Psoas muscle (tissue), 8 donors: Measurements from ENCODE around the gene STX12. TPM values are rescaled to one million over a fixed set of nuclear protein-coding genes. Genes with fewer than 3 reads are reported as not detected.
"Not testable (repeated sequence)": the region's sequence is repeated elsewhere in the genome, so short reads cannot be mapped to it uniquely, and the experiment has no call there.

Source experiments
- ATAC-seq, 4 donors: fragments of 200-7000 bp; cut with Tn5 transposase; one replicate each; pipeline ENCODE4 v1.9.1; 2020; ENCODE audit warnings: moderate library complexity in 3 of 4, mild to moderate bottlenecking in 2 of 4
- DNase-seq, 2 donors: peaks; one replicate each; pipeline ENCODE4 v3.0.0-alpha.2; 2020
- H3K27ac ChIP-seq: fragments of 200-600 bp; one replicate; pipeline ENCODE4 v1.8.0; 2022
- H3K27me3 ChIP-seq, 3 donors: fragments of 200-600 bp in 1 of 3; one replicate each; pipeline versions ENCODE4 v1.6.1 to v1.8.0; 2013 to 2022; ENCODE audit warnings: low read length in 2 of 3, mild to moderate bottlenecking in 2 of 3, moderate library complexity in 1 of 3; ENCODE audit not compliant: insufficient read depth in 3 of 3
- H3K36me3 ChIP-seq, 2 donors: fragments of 200-600 bp in 1 of 2; one replicate each; pipeline versions ENCODE4 v1.6.1 to v1.8.0; 2013 to 2022; ENCODE audit warnings: low read depth in 1 of 2, mild to moderate bottlenecking in 1 of 2, moderate library complexity in 1 of 2; ENCODE audit not compliant: insufficient read depth in 1 of 2
- H3K4me1 ChIP-seq: fragments of 200-600 bp; one replicate; pipeline ENCODE4 v1.8.0; 2022
- H3K4me3 ChIP-seq: fragments of 200-600 bp; one replicate; pipeline ENCODE4 v1.8.0; 2022; ENCODE audit warnings: mild to moderate bottlenecking
- H3K9me3 ChIP-seq: fragments of 200-600 bp; one replicate; pipeline ENCODE4 v1.8.0; 2022
- CTCF ChIP-seq: fragments of 200-600 bp; IDR thresholded peaks from one replicate; pipeline ENCODE4 v1.8.0; 2022; ENCODE audit warnings: antibody characterized with exemption
- WGBS, 3 donors: extraction: QIAGEN DNeasy Blood & Tissue Kit; methylation state at CpG; one replicate each; pipeline versions ENCODE4 v1.1.6 to v1.1.7; 2013; 5-methylcytosine and 5-hydroxymethylcytosine counted together
- intact Hi-C, 2 donors: fragments of 100-400 bp; cut with DNase I; formaldehyde crosslinking; loops; one replicate each; pipeline versions ENCODE4 v1.11.0 to v1.14.2; 2022
- polyA plus RNA-seq, 3 donors: library from polyadenylated mRNA; stranded (reverse); fragments of 200-250 nt; gene quantifications; one replicate each; pipeline ENCODE4 v1.2.3, GENCODE V29; 2013
- total RNA-seq, 4 donors: library from RNA; stranded (reverse); fragmentation: NEBNext Ultra II Directional in 2 of 4; extraction: Animal tissue kit (Norgen Biotek cat#: 25700) in 2 of 4; gene quantifications; one replicate each; pipeline versions ENCODE4 v1.2.1 to v1.2.4, GENCODE V29; 2021 to 2023
- donor health status: healthy with polysubstance abuse.
- donor health status: DM: no; HTN: no; CAD: no; lungs with moderate emphysema.
- donor health status: Bipolar disorder and iron deficiency.
- donor health status: healthy.
- donor health status: DM: yes; HTN: yes; CAD: no.
- donor health status: DM: no; HTN: no; CAD: no.
- donor health status: DM: no; HTN: no; CAD: no.
- donor health status: DM: yes; HTN: yes; CAD: no.

STX12 gene
- total and polyA plus RNA-seq, 7 donors, result 14.5 to 33.6 (median 24.7) TPM

GRCh38 chr1:27869719-27870085 is 96.7 kb downstream of the STX12 start:
- ATAC-seq, result no peak
- TF ChIP-seq CTCF, result no peak
- DNase-seq, result no peak
- Histone ChIP-seq H3K4me1 (no peaks in the 10 kb centered on the region), H3K4me3 (no peak overlapping the region), H3K36me3 (no peaks in the 10 kb centered on the region), H3K9me3 (no peaks in the 10 kb centered on the region), H3K27ac (no peak overlapping the region), H3K27me3 (peaks cover 0 to 12% (median 0%) of the 10 kb centered on the region in 3 donors)
- intact Hi-C loops, result no loop called here
- WGBS, 3 donors, result 60 to 85% (median 76%) methylated on average over 1 of the region's 1 CpG

- intact Hi-C loops, result not testable (repeated sequence)
Observed at GRCh38 chr1:27871076-27871475, 98.1 kb downstream of the STX12 start.

GRCh38 chr1:27872059-27872801 is 99.2 kb downstream of the STX12 start, which contains the start of gene THEMIS2:
Gene THEMIS2, plus strand, starts transcription at chr1:27872544. Its CDS starts 28 bp downstream, at chr1:27872572.
- peaks cover 0 to 20% (median 0%) of the 10 kb centered on the region in 3 donors for H3K27me3 ChIP-seq
- H3K36me3 ChIP-seq, result no peaks in the 10 kb centered on the region
- H3K4me1 ChIP-seq, result no peaks in the 10 kb centered on the region
- DNase-seq (peak; percentile 75 to 78), ATAC-seq (peak in 3 of 4 donors; percentile 59 to 77 (median 62))
- no peaks in the 10 kb centered on the region for H3K9me3 ChIP-seq
- intact Hi-C loops, result no loop called here
- peak within 1 kb of the TSS; percentile 16 for H3K27ac ChIP-seq
- TF ChIP-seq CTCF, result no peak
- 8 to 19% (median 10%) methylated on average over 20 to 53 of the region's 53 CpGs for WGBS, 3 donors
- peak within 1 kb of the TSS; percentile 78 for H3K4me3 ChIP-seq

More at GRCh38 chr1:27871076-27871475, 98.1 kb downstream of the STX12 start:
- H3K36me3 ChIP-seq, ATAC-seq, H3K9me3 ChIP-seq, H3K27ac ChIP-seq, DNase-seq, H3K4me3 ChIP-seq, H3K4me1 ChIP-seq: not testable (repeated sequence)
- WGBS, 3 donors, result 90 to 92% (median 91%) methylated on average over 7 of the region's 7 CpGs
- peaks cover 0 to 12% (median 0%) of the 10 kb centered on the region in 3 donors for H3K27me3 ChIP-seq

GRCh38 chr1:27872802-27873551 is 100.0 kb downstream of the STX12 start:
- intact Hi-C loops, result no loop called here
- H3K27ac ChIP-seq, result peak overlapping the region; percentile 16
- TF ChIP-seq CTCF, result no peak
- H3K4me1 ChIP-seq, result no peaks in the 10 kb centered on the region
- H3K27me3 ChIP-seq, result peaks cover 0 to 20% (median 0%) of the 10 kb centered on the region in 3 donors
- DNase-seq, result no peak
- no peaks in the 10 kb centered on the region for H3K9me3 ChIP-seq
- no peaks in the 10 kb centered on the region for H3K36me3 ChIP-seq
- ATAC-seq, result peak in 1 of 4 donors; percentile 34
- peak overlapping the region; percentile 78 for H3K4me3 ChIP-seq
- WGBS, 3 donors, result 13 to 29% (median 19%) methylated on average over 31 to 38 of the region's 38 CpGs
